GM23338 (cell line): ENCODE data around the gene YAP1. TPM values are rescaled to one million over a fixed set of nuclear protein-coding genes. Genes with fewer than 3 reads are reported as not detected.

ENCODE experiments used
- ATAC-seq: fragments of 200-7000 bp; cut with Tn5 transposase; 3 replicates; pipeline ENCODE4 v1.9.1; 2020
- DNase-seq: peaks from one replicate; pipeline ENCODE4 v3.0.0-alpha.2; 2015; ENCODE audit warnings: low spot score
- H2AFZ ChIP-seq: fragments of 200-600 bp; sonication (generic); 2 replicates; pipeline ENCODE4 v1.8.0; 2016; ENCODE audit warnings: antibody characterized with exemption, mild to moderate bottlenecking, moderate library complexity
- H3F3A ChIP-seq: fragments of 200-600 bp; sonication (generic); replicated peaks from 2 replicates; pipeline ENCODE4 v1.8.0; 2017; ENCODE audit warnings: antibody characterized with exemption, mixed run types, low read depth
- H3K27ac ChIP-seq: fragments of 200-600 bp; sonication (generic); 2 replicates; pipeline ENCODE4 v1.6.1; 2016; ENCODE audit warnings: low read depth
- H3K27me3 ChIP-seq: fragments of 200-600 bp; sonication (generic); 2 replicates; pipeline ENCODE4 v1.8.0; 2016; ENCODE audit warnings: mild to moderate bottlenecking, mixed run types, moderate library complexity; ENCODE audit not compliant: insufficient read depth
- H3K36me3 ChIP-seq: fragments of 200-600 bp; sonication (generic); 2 replicates; pipeline ENCODE4 v1.8.0; 2016; ENCODE audit warnings: mild to moderate bottlenecking; ENCODE audit not compliant: insufficient read depth
- H3K4me1 ChIP-seq: fragments of 200-600 bp; sonication (generic); 2 replicates; pipeline ENCODE4 v1.8.0; 2016; ENCODE audit warnings: mild to moderate bottlenecking, moderate library complexity; ENCODE audit not compliant: insufficient read depth
- H3K4me2 ChIP-seq: fragments of 200-600 bp; sonication (generic); 2 replicates; pipeline ENCODE4 v1.7.1; 2017; ENCODE audit warnings: mixed run types
- H3K4me3 ChIP-seq: fragments of 200-600 bp; sonication (generic); 2 replicates; pipeline ENCODE4 v1.6.1; 2016; ENCODE audit warnings: mixed run types
- H3K79me2 ChIP-seq: fragments of 200-600 bp; sonication (generic); replicated peaks from 2 replicates; pipeline ENCODE4 v1.8.0; 2017; ENCODE audit warnings: mild to moderate bottlenecking; ENCODE audit not compliant: insufficient read depth
- H3K9me2 ChIP-seq: fragments of 200-600 bp; sonication (generic); 2 replicates; pipeline ENCODE4 v1.8.0; 2017; ENCODE audit not compliant: insufficient read depth
- H4K20me1 ChIP-seq: fragments of 200-600 bp; sonication (generic); replicated peaks from 2 replicates; pipeline ENCODE4 v1.8.0; 2017; ENCODE audit warnings: mild to moderate bottlenecking; ENCODE audit not compliant: insufficient read depth
- H3K27ac Mint-ChIP-seq: 2 replicates; pipeline ENCODE4 v1.8.0; 2020; ENCODE audit warnings: inconsistent platforms, mild to moderate bottlenecking, moderate library complexity, mixed read lengths
- H3K27me3 Mint-ChIP-seq: 3 replicates; pipeline ENCODE4 v1.8.0; 2022; ENCODE audit warnings: low read depth, mild to moderate bottlenecking, moderate library complexity, mixed read lengths, inconsistent platforms; ENCODE audit not compliant: insufficient read depth, poor library complexity
- H3K36me3 Mint-ChIP-seq: 3 replicates; pipeline ENCODE4 v1.8.0; 2021; ENCODE audit warnings: low read depth, mild to moderate bottlenecking, inconsistent platforms, moderate library complexity, mixed read lengths
- H3K4me1 Mint-ChIP-seq: 3 replicates; pipeline ENCODE4 v1.8.0; 2020; ENCODE audit warnings: mild to moderate bottlenecking, inconsistent platforms, mixed read lengths
- H3K4me3 Mint-ChIP-seq: 3 replicates; pipeline ENCODE4 v1.8.0; 2021; ENCODE audit warnings: moderate library complexity, mild to moderate bottlenecking, inconsistent platforms, mixed read lengths
- H3K9me3 Mint-ChIP-seq: 3 replicates; pipeline ENCODE4 v1.8.0; 2020; ENCODE audit warnings: moderate library complexity, mild to moderate bottlenecking, inconsistent platforms, mixed read lengths
- CREB1 ChIP-seq: fragments of 250-450 bp; sonication (Bioruptor Pico); IDR thresholded peaks from 2 replicates; pipeline ENCODE4 v1.5.0; 2020; ENCODE audit warnings: low read depth, mild to moderate bottlenecking, moderate library complexity
- CTCF ChIP-seq, 2 experiments: fragments of 200-600 bp in 1 of 2; sonication (generic) in 1 of 2; conservative IDR thresholded peaks; 2 replicates each; pipeline versions ENCODE4 v1.5.1 to v1.6.1; 2016 to 2017; ENCODE audit warnings: antibody characterized with exemption in 2 of 2, low read depth in 2 of 2, mild to moderate bottlenecking in 2 of 2, moderate library complexity in 1 of 2
- ETS1 ChIP-seq: IDR thresholded peaks from 2 replicates; pipeline ENCODE4 v1.6.1; 2016; ENCODE audit warnings: antibody characterized with exemption
- EZH2 ChIP-seq: fragments of 200-600 bp; sonication (generic); IDR thresholded peaks from one replicate; pipeline ENCODE4 v1.8.0; 2017; ENCODE audit warnings: antibody characterized with exemption, mild to moderate bottlenecking, low read depth; ENCODE audit not compliant: unreplicated experiment
- EZH2phosphoT487 ChIP-seq: fragments of 200-600 bp; sonication (generic); IDR thresholded peaks from one replicate; pipeline ENCODE4 v1.8.1; 2018; ENCODE audit warnings: antibody characterized with exemption; ENCODE audit not compliant: unreplicated experiment
- JUNB ChIP-seq: IDR thresholded peaks from one replicate; pipeline ENCODE4 v1.6.1; 2016; ENCODE audit warnings: antibody characterized with exemption; ENCODE audit not compliant: unreplicated experiment
- NANOG ChIP-seq: IDR thresholded peaks from 2 replicates; pipeline ENCODE4 v1.6.1; 2016; ENCODE audit warnings: antibody characterized with exemption, borderline replicate concordance
- POLR2AphosphoS5 ChIP-seq: IDR thresholded peaks from 2 replicates; pipeline ENCODE4 v1.6.1; 2016; ENCODE audit warnings: antibody characterized with exemption, low read depth
- REST ChIP-seq: IDR thresholded peaks from one replicate; pipeline ENCODE4 v1.6.1; 2018; ENCODE audit warnings: antibody characterized with exemption; ENCODE audit not compliant: unreplicated experiment
- STAT1 ChIP-seq: IDR thresholded peaks from one replicate; pipeline ENCODE4 v1.6.1; 2016; ENCODE audit warnings: antibody characterized with exemption; ENCODE audit not compliant: unreplicated experiment
- ZNF114 ChIP-seq: fragments of 250-450 bp; sonication (Bioruptor Pico); IDR thresholded peaks from 2 replicates; pipeline ENCODE4 v1.5.0; 2020; ENCODE audit warnings: mild to moderate bottlenecking, moderate library complexity
- ZNF331 ChIP-seq: fragments of 250-450 bp; sonication (Bioruptor Pico); IDR thresholded peaks from 2 replicates; pipeline ENCODE4 v1.5.0; 2020; ENCODE audit warnings: low read depth, mild to moderate bottlenecking, moderate library complexity
- polyA plus RNA-seq: library from polyadenylated mRNA; unstranded; fragments of >200 nt; fragmentation: Nextera tagmentation; extraction: Ambion mirVana; gene quantifications from 2 replicates; pipeline ENCODE4 v1.2.1, GENCODE V29; 2016
- total RNA-seq: library from RNA; depleted of rRNA; stranded (reverse); fragments of >200 nt; shearing (Covaris generic); gene quantifications from 2 replicates; pipeline ENCODE4 v1.2.3, GENCODE V29; 2014

The YAP1 gene
- total and polyA plus RNA-seq, 2 experiments from 2014 or later = 17.2 to 155 TPM

- TF ChIP-seq CTCF (conservative IDR thresholded peaks at IDR 0.05; ENCODE audit: low read depth in 2 of 2) (no peak), EZH2 (no peak), STAT1 (no peak), CREB1 (CRISPR knock-in tag) (no peak), ETS1 (no peak), POLR2AphosphoS5 (no peak), REST (no peak), EZH2phosphoT487 (no peak)
Measured at GRCh38 chr11:102079625-102080024, 30.6 kb upstream of the YAP1 start (continued).

- Histone ChIP-seq H3K79me2 (no peaks in the 10 kb centered on the region), H3F3A (no peaks in the 10 kb centered on the region), H3K4me1 (no peaks in the 10 kb centered on the region), H3K4me2 (no peak overlapping the region), H2AFZ (no peak overlapping the region), H3K9me2 (no peaks in the 10 kb centered on the region), H3K4me3 (no peak overlapping the region), H4K20me1 (no peaks in the 10 kb centered on the region), H3K27me3 (no peaks in the 10 kb centered on the region), H3K36me3 (no peaks in the 10 kb centered on the region), H3K27ac (no peak overlapping the region)
- Mint-ChIP-seq H3K27me3 (no peaks in the 10 kb centered on the region), H3K4me1 (no peaks in the 10 kb centered on the region), H3K9me3 (no peaks in the 10 kb centered on the region), H3K36me3 (no peaks in the 10 kb centered on the region), H3K27ac (no peak overlapping the region), H3K4me3 (no peak overlapping the region)
- ATAC-seq (no peak), DNase-seq (no peak)
- TF ChIP-seq STAT1 (no peak), REST (no peak), EZH2 (no peak), EZH2phosphoT487 (no peak), CTCF (conservative IDR thresholded peaks at IDR 0.05; ENCODE audit: low read depth in 2 of 2) (no peak), ZNF114 (CRISPR knock-in tag) (no peak), ZNF331 (CRISPR knock-in tag) (no peak), CREB1 (CRISPR knock-in tag) (no peak), NANOG (no peak), POLR2AphosphoS5 (no peak), JUNB (no peak)
Measured at GRCh38 chr11:102081313-102081712, 28.9 kb upstream of the YAP1 start.
